Myocyte (in vitro differentiated cells): Measurements from ENCODE around the gene TMBIM4. TPM values are rescaled to one million over a fixed set of nuclear protein-coding genes. Genes with fewer than 3 reads are reported as not detected.

Source experiments
- DNase-seq: peaks from one replicate; pipeline ENCODE4 v3.0.0-alpha.2; 2012; ENCODE audit warnings: low read depth
- total RNA-seq: library from RNA; depleted of rRNA; stranded (reverse); fragments of >200 nt; gene quantifications from 2 replicates; pipeline ENCODE4 v1.2.3, GENCODE V29; 2014

TMBIM4 gene
- total RNA-seq, 1 donor from 2014 or later, result 115 TPM

- DNase-seq, result no peak
Measured at GRCh38 chr12:66142826-66143225, 27.0 kb downstream of the TMBIM4 start.

- no peak for DNase-seq
Measured at GRCh38 chr12:66141299-66141698, 28.5 kb downstream of the TMBIM4 start.

GRCh38 chr12:66140731-66141130, 29.1 kb downstream of the TMBIM4 start:
- no peak for DNase-seq

GRCh38 chr12:66139328-66139727, 30.5 kb downstream of the TMBIM4 start:
- DNase-seq, result no peak

- no peak for DNase-seq
Measured at GRCh38 chr12:66137937-66138336, 31.9 kb downstream of the TMBIM4 start.

- DNase-seq, result peak; percentile 27
Measured at GRCh38 chr12:66132408-66132807, 37.4 kb downstream of the TMBIM4 start.

GRCh38 chr12:66131067-66131688, 38.6 kb downstream of the TMBIM4 start:
- DNase-seq, result no peak

- peak; percentile 93 for DNase-seq
Measured at GRCh38 chr12:66130267-66131066, 39.3 kb downstream of the TMBIM4 start, which contains the start of gene LLPH. Gene LLPH, minus strand, starts transcription at chr12:66130750. Its CDS starts 1,644 bp downstream, at chr12:66129106.

- no peak for DNase-seq
Measured at GRCh38 chr12:66129934-66130266, 39.9 kb downstream of the TMBIM4 start.

GRCh38 chr12:66127650-66128049, 42.1 kb downstream of the TMBIM4 start:
- no peak for DNase-seq

- no peak for DNase-seq
Measured at GRCh38 chr12:66120477-66120876, 49.3 kb downstream of the TMBIM4 start.

GRCh38 chr12:66119870-66120241, 49.9 kb downstream of the TMBIM4 start:
- no peak for DNase-seq

GRCh38 chr12:66119229-66119869, 50.4 kb downstream of the TMBIM4 start:
- DNase-seq, result no peak

- DNase-seq, result no peak
Measured at GRCh38 chr12:66118240-66118891, 51.4 kb downstream of the TMBIM4 start.

- no peak for DNase-seq
Measured at GRCh38 chr12:66117242-66117641, 52.6 kb downstream of the TMBIM4 start.

GRCh38 chr12:66115071-66115600, 54.7 kb downstream of the TMBIM4 start:
- no peak for DNase-seq

- no peak for DNase-seq
Measured at GRCh38 chr12:66113471-66113870, 56.3 kb downstream of the TMBIM4 start.

- DNase-seq, result no peak
Measured at GRCh38 chr12:66111605-66112004, 58.2 kb downstream of the TMBIM4 start.

- DNase-seq, result no peak
Measured at GRCh38 chr12:66109056-66109455, 60.7 kb downstream of the TMBIM4 start.

GRCh38 chr12:66108386-66108785, 61.4 kb downstream of the TMBIM4 start:
- DNase-seq, result no peak

- DNase-seq, result peak; percentile 93
Measured at GRCh38 chr12:66107451-66107915, 62.3 kb downstream of the TMBIM4 start.
